ENCODE results near the gene ENTPD8. TPM values are rescaled to one million over a fixed set of nuclear protein-coding genes. Genes with fewer than 3 reads are reported as not detected.
A peak's percentile ranks its signal among the peaks of the same experiment; 100 is the strongest.

Gene ENTPD8
- total and polyA plus RNA-seq, 2 of the 13 experiments (the other 11 are each of a cell fraction or from before 2014, with no cell fraction given) = 0.26 to 0.44 TPM

DNA sequence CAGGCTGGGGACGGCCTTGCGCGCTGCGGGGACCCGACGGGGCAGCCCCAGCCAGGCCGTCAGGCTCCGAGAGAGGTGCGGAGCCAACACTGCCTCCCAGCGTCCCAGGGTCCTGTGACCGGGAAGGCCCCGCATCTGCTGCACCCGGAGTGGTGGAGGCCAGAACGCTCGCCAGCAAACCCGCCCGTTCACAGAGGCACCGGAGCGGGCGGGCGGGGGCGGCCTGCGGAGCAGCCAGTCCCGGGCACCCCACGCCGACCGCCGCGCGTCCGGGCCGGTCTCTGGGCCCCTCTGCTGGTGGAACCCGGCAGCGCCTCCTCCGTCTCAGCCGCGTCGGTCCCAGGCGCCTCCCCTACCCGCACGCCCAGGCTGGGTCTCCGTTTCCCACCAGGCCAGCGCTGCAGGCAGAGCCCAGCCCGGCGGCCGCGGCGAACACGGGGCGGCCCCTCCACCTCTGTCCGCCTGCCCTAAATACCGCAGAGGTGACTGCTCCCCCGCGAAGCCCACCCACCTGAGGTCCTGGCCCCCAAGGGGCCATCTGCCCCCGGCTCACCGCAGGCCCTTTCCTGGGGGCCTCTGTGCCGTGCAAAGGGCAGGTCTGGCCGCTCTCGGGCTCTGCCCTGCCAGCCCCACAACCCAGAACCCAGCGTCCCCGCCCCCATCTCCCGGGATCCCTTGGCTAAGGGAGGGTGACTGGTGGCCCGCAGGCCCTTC, 34.1 kb downstream of the ENTPD8 start (continued):
- TF ChIP-seq, protein P1, sequence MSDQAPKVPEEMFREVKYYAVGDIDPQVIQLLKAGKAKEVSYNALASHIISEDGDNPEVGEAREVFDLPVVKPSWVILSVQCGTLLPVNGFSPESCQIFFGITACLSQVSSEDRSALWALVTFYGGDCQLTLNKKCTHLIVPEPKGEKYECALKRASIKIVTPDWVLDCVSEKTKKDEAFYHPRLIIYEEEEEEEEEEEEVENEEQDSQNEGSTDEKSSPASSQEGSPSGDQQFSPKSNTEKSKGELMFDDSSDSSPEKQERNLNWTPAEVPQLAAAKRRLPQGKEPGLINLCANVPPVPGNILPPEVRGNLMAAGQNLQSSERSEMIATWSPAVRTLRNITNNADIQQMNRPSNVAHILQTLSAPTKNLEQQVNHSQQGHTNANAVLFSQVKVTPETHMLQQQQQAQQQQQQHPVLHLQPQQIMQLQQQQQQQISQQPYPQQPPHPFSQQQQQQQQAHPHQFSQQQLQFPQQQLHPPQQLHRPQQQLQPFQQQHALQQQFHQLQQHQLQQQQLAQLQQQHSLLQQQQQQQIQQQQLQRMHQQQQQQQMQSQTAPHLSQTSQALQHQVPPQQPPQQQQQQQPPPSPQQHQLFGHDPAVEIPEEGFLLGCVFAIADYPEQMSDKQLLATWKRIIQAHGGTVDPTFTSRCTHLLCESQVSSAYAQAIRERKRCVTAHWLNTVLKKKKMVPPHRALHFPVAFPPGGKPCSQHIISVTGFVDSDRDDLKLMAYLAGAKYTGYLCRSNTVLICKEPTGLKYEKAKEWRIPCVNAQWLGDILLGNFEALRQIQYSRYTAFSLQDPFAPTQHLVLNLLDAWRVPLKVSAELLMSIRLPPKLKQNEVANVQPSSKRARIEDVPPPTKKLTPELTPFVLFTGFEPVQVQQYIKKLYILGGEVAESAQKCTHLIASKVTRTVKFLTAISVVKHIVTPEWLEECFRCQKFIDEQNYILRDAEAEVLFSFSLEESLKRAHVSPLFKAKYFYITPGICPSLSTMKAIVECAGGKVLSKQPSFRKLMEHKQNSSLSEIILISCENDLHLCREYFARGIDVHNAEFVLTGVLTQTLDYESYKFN (CRISPR knock-in tag; conservative IDR thresholded peaks at IDR 0.05) = 0 out of 2 replicates have a peak, but pooled peaks have one; percentile 12
- TF ChIP-seq, protein P2, sequence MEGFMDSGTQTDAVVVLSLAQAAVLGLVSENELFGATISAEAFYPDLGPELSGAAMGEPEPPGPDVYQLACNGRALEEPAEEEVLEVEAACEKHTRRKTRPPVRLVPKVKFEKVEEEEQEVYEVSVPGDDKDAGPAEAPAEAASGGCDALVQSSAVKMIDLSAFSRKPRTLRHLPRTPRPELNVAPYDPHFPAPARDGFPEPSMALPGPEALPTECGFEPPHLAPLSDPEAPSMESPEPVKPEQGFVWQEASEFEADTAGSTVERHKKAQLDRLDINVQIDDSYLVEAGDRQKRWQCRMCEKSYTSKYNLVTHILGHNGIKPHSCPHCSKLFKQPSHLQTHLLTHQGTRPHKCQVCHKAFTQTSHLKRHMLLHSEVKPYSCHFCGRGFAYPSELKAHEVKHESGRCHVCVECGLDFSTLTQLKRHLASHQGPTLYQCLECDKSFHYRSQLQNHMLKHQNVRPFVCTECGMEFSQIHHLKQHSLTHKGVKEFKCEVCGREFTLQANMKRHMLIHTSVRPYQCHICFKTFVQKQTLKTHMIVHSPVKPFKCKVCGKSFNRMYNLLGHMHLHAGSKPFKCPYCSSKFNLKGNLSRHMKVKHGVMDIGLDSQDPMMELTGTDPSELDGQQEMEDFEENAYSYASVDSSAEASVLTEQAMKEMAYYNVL (CRISPR knock-in tag; IDR thresholded peaks at IDR 0.05; ENCODE audit: borderline replicate concordance) = no peak
- TF ChIP-seq ZNF451 (CRISPR knock-in tag; IDR thresholded peaks at IDR 0.05) (no peak), ZNF253 (CRISPR knock-in tag; IDR thresholded peaks at IDR 0.05; ENCODE audit: borderline replicate concordance) (no peak), SMAD9 (CRISPR knock-in tag; IDR thresholded peaks at IDR 0.05) (no peak), MBD4 (IDR thresholded peaks at IDR 0.05; ENCODE audit: borderline replicate concordance, low read length) (no peak), ZNF549 (CRISPR knock-in tag; IDR thresholded peaks at IDR 0.05) (no peak), ZNF225 (CRISPR knock-in tag; IDR thresholded peaks at IDR 0.05) (no peak), GABPB1 (CRISPR knock-in tag; IDR thresholded peaks at IDR 0.05) (no peak; the same call in 1 of the 2 replicates), FOXO1 (CRISPR knock-in tag; IDR thresholded peaks at IDR 0.05) (no peak), ZNF841 (CRISPR knock-in tag; IDR thresholded peaks at IDR 0.05; ENCODE audit: borderline replicate concordance) (no peak), EHMT2 (IDR thresholded peaks at IDR 0.05; ENCODE audit: borderline replicate concordance, low read depth, low read length) (no peak), ZFP1 (CRISPR knock-in tag; IDR thresholded peaks at IDR 0.05) (no peak)
- TF ChIP-seq, protein P3, sequence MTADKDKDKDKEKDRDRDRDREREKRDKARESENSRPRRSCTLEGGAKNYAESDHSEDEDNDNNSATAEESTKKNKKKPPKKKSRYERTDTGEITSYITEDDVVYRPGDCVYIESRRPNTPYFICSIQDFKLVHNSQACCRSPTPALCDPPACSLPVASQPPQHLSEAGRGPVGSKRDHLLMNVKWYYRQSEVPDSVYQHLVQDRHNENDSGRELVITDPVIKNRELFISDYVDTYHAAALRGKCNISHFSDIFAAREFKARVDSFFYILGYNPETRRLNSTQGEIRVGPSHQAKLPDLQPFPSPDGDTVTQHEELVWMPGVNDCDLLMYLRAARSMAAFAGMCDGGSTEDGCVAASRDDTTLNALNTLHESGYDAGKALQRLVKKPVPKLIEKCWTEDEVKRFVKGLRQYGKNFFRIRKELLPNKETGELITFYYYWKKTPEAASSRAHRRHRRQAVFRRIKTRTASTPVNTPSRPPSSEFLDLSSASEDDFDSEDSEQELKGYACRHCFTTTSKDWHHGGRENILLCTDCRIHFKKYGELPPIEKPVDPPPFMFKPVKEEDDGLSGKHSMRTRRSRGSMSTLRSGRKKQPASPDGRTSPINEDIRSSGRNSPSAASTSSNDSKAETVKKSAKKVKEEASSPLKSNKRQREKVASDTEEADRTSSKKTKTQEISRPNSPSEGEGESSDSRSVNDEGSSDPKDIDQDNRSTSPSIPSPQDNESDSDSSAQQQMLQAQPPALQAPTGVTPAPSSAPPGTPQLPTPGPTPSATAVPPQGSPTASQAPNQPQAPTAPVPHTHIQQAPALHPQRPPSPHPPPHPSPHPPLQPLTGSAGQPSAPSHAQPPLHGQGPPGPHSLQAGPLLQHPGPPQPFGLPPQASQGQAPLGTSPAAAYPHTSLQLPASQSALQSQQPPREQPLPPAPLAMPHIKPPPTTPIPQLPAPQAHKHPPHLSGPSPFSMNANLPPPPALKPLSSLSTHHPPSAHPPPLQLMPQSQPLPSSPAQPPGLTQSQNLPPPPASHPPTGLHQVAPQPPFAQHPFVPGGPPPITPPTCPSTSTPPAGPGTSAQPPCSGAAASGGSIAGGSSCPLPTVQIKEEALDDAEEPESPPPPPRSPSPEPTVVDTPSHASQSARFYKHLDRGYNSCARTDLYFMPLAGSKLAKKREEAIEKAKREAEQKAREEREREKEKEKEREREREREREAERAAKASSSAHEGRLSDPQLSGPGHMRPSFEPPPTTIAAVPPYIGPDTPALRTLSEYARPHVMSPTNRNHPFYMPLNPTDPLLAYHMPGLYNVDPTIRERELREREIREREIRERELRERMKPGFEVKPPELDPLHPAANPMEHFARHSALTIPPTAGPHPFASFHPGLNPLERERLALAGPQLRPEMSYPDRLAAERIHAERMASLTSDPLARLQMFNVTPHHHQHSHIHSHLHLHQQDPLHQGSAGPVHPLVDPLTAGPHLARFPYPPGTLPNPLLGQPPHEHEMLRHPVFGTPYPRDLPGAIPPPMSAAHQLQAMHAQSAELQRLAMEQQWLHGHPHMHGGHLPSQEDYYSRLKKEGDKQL (CRISPR knock-in tag; IDR thresholded peaks at IDR 0.05; ENCODE audit: low read depth) = no peak
- TF ChIP-seq, protein P4, sequence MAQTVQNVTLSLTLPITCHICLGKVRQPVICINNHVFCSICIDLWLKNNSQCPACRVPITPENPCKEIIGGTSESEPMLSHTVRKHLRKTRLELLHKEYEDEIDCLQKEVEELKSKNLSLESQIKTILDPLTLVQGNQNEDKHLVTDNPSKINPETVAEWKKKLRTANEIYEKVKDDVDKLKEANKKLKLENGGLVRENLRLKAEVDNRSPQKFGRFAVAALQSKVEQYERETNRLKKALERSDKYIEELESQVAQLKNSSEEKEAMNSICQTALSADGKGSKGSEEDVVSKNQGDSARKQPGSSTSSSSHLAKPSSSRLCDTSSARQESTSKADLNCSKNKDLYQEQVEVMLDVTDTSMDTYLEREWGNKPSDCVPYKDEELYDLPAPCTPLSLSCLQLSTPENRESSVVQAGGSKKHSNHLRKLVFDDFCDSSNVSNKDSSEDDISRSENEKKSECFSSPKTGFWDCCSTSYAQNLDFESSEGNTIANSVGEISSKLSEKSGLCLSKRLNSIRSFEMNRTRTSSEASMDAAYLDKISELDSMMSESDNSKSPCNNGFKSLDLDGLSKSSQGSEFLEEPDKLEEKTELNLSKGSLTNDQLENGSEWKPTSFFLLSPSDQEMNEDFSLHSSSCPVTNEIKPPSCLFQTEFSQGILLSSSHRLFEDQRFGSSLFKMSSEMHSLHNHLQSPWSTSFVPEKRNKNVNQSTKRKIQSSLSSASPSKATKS (CRISPR knock-in tag; IDR thresholded peaks at IDR 0.05) = no peak
